GM12892 (cell line): ENCODE measurements around the gene JAKMIP1.

ENCODE experiments used
- POLR2A ChIP-seq: IDR thresholded peaks from 2 replicates; pipeline ENCODE4 v1.6.1; 2011; ENCODE audit warnings: low read depth, low read length, control low read depth
- POLR2AphosphoS5 ChIP-seq: IDR thresholded peaks from 2 replicates; pipeline ENCODE4 v1.6.1; 2011; ENCODE audit warnings: low read depth, low read length, control low read depth

- TF ChIP-seq POLR2A (no peak), POLR2AphosphoS5 (no peak)
These were observed 16.2 kb upstream of the JAKMIP1 start for GRCh38 chr4:6216588-6216987.
